ENCODE measurements around the gene HIPK4.

GRCh38 chr19:40433391-40434216, 43.6 kb upstream of the HIPK4 start:
- TF ChIP-seq KLF10 (CRISPR knock-in tag; IDR thresholded peaks at IDR 0.05) (no peak), MLX (CRISPR knock-in tag; conservative IDR thresholded peaks at IDR 0.05) (no peak), POLR2AphosphoS5 (IDR thresholded peaks at IDR 0.05; ENCODE audit: control insufficient read depth, insufficient read depth, low read depth, low read length) (peak; percentile 46), POLR2H (tag; IDR thresholded peaks at IDR 0.05; ENCODE audit: low read depth) (peak; percentile 86), MEF2D (tag; conservative IDR thresholded peaks at IDR 0.05; ENCODE audit: low read depth) (no peak), CHD2 (IDR thresholded peaks at IDR 0.05; ENCODE audit: low read depth, low read length) (peak; percentile 55; the same call in 1 of the 2 replicates), KDM1A (IDR thresholded peaks at IDR 0.05) (no peak), FOXO4 (CRISPR knock-in tag; IDR thresholded peaks at IDR 0.05) (no peak), ARID3A (IDR thresholded peaks at IDR 0.05; ENCODE audit: borderline replicate concordance, low read depth, low read length) (no peak), NR0B1 (IDR thresholded peaks at IDR 0.05; ENCODE audit: partially characterized antibody) (no peak), ZNF143 (CRISPR knock-in tag; IDR thresholded peaks at IDR 0.05) (no peak), TAF1 (IDR thresholded peaks at IDR 0.05; ENCODE audit: control insufficient read depth, extremely low read depth, insufficient read depth, low read length, severe bottlenecking) (peak; percentile 75), SRF (CRISPR knock-in tag; IDR thresholded peaks at IDR 0.05) (0 out of 4 replicates have a peak, but pooled peaks of 1 of the 2 experiments have one; percentile 20), U2AF1 (optimal IDR thresholded peaks at IDR 0.05; ENCODE audit: low read depth, low read length) (no peak)

Data from K562 (cell line).